HG03460 (cell line): ENCODE results near the gene DMRTB1.

Experiments used
- ATAC-seq: cut with Tn5 transposase; IDR thresholded peaks from one replicate; pipeline ENCODE4 v1.9.1; 2021; ENCODE audit not compliant: unreplicated experiment

The DMRTB1 gene

DNA sequence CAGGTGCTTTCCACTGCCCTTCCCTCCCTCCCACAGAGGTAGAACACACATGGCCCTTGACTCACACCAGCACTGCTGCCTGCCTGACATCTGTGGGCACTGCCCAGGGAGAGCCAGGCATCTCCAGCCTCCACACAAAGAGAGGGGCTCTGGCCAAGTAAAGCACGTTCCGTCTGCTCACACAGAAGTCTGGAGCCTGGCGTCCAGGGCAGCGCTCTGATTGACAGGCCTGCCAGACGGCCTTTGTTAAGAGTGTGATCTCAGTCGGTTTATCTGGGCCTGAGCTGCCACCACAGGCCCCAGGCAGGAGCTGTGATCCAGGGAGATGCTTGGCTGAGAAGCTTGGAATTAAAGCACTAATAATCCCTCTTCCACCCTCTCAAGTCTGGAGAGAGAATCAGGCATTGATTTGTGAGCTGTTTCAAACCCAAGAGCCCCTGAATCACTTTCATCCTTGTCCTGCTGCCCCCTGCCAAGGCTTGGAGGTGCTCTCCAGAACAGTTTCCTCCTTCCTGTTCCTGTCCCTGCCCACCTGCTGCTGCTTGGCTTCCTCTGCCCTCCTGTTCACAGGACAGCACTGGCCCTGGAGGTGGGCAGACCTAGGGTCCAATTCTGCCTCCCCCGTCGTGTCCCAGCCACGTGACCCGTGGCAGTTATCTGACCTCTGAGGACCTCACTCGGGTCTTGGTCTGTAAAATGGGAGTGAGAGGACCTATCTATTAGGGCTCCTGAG lies 3.7 kb downstream of the DMRTB1 start:
- no peak for ATAC-seq

DNA sequence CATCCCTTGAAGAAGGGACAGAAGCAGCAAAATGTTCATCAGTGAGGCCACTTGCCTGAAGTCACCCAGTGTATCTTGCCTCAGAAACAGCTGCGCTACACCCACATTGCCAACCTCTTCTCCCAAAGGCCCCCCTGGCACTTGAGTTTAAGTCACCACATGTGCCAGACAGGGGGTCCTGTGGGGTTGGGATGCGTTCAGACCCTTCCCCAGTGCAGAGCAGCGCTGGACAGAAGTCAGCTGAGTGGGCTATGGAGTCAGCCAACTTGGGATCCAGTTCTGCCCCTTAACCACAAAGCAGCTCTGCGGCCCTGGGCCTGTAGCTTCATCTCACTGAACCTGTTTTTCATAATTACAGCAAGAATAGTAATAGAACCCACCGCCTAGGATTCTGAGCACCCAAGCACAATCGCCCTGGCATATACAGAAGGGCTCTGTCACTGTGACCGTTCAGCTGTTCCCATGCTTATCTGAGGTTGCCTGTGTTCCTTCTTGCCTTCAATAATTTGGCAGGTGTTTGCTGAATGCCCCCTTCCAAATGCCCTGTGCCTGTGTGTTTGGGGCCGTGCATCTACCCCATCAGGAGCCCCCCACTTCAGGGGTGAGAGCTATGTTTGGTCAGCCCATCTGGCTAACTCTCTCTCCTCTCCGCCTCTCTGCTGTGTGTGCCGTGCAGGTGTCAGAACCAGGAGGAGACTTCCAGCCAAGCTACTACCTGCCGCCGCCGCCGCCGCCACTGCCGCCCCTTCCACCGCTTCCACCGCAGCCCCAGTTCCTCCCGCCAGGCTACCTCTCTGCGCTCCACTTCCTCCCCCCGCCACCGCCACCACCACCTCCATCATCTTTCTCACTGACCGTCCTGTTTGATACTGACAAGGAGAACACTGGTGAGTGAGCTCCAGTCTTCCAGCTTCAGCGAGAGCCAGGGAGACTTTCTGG lies 5.0 kb downstream of the DMRTB1 start:
- ATAC-seq: no peak

DNA sequence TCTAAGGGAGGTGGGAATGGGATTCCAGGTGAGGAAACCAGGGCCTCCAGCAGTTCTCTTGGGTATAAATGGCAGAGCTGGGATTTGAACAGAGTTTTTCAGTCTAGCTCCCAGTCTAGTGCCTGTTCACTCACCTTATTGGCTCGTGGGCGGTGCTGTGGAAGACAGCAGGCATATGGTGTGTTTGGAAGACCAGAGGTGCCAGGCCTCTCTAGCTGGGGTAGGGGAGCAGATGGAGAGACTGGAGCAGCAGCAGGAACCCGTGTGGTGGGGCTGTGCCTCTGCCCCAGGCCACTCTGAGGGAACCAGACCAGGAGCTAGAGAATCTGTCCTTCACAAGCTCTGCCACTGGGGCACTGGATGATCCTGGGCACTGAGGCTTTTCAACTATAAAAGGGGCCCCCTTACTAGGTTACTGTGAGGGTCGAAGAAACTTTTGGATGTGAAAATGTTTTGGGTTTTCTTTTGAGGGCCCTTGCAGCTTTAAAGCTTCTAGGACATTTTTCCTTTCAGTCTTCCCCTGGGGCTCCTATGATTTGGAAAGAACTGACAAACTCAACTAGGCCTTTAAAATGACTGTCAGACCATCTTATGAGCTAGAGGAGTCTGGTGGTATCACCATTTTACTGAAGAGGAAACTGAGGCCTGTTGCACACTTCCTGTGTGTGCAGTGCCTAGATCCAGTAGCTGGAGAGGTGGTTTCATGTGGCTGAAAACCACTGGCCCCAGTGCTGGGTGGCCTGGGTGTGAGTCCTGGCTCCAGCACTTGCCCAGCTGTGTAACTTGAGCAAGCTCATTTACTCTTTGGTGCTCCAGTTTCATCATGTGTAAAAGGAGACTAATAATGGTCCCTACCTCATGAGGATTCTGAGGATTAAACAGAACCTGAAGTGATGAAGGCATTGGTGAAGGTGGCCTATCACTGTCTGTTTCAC lies 6.1 kb downstream of the DMRTB1 start:
- ATAC-seq: no peak

DNA sequence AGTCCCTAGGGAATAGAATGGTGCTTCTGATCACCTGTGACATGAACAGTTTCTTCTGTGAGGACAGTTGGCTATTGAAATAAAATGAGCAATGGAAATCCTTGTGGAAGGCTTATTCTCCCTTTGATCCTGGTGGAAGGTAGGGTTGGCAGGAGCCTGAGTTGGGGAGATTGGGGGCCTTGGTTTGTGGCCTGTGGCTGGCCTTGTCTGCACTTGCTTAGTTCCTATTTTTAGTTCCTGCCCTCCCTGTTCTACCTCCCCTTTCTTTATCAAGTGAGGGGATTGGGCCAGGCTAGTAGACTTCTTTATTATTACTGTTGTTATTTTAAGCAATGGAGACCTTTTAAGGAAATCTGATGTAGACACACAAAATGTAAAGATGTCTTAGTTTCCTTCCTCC lies 8.2 kb downstream of the DMRTB1 start:
- ATAC-seq: no peak

DNA sequence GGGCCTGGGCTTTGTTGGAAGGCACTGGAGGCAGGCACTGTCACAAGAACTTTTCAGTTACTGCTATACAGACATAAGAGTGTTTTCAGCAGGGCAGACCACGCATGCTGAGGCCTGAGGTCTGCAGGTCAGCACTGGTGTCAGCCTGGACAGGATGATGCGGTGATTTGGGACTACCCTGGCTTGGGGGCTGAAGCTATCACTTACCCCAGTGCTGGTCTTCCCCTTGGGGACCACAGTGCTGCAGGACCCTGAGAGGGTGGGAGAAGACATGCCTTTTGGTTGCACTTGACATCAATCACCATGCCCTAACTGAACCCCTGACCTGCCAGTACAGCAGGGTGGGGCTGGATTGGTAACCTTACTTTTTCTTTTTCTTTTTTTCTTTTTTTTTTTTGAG lies 9.2 kb downstream of the DMRTB1 start:
- no peak for ATAC-seq

GRCh38 chr1:53469373-53469772 lies 10.2 kb downstream of the DMRTB1 start:
- no peak for ATAC-seq

DNA sequence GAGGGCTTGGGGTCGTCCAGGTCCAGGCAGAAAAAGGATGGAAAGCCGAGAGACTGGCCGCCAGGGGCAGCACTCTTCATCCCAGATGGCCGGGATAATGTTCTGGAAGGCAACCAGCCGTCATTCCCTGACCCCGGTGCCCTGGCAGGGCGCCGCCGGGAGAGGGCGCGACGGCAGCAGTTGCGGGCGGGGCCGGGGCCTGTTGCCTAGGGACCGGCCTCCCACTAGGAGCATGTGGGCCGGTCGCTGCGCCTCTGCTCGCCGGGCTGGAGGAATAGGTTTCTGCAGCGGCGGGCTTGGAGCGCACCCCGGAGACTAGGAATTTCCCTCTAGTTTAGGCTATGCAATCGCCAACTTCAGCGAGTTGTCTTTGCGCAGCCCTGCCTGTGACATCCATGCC lies 11.0 kb downstream of the DMRTB1 start:
- no peak for ATAC-seq

DNA sequence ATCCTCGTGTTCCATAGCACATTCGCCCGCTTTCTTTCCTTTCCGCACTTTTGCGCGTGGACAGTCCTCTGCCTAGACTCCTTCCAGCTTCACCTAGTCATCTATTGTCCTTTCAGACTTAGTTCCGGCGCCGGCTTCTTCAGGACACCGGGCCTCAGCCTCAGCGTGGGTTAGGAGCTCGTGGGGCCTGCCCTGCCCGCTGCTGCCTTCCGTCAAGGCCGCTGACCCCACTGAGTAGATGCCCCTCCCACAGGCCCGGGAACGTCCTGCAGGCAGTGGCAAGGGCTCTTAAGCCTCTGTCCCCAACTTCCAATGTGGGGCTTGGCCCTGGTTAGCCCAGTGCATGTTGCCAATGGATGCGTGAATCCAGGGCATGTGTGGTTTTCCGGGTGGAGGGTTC lies 11.4 kb downstream of the DMRTB1 start:
- ATAC-seq: no peak

DNA sequence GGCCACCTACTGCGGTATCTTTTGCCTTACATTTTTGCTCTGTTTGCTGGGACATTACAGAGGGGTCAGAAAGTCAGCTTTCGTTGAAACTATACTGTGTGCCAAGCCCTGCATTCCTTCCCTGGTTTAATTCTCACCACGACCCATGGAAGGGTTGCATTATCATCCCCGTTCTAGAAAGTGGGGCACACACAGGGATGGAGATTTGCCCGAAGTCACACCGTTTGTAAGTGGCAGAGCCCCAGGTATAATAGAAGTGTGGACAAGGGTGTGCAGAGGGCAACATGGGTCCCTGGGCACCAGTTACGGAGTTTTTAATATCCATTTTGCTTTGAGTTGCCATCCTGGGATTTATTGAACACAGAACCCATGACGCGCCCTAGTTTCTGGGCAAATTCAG lies 11.8 kb downstream of the DMRTB1 start:
- no peak for ATAC-seq

DNA sequence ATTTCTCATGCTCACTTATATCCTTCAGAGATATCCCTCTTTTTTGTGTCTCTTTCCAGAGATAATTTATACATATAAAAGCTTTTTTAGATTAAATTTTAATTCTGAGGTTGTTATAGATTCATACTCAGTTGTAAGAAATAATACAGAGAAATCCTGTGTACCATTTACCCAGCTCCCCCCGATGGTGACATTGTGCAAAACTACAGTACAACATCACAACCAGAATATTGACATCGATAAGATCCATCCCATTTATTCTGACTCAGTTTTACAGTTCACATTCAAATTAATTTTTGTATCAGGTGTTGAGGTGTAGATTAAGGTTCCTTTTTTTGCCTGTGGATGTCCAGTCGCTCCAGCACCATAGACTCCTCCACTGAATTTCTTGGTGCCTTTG lies 14.3 kb downstream of the DMRTB1 start:
- ATAC-seq: no peak

DNA sequence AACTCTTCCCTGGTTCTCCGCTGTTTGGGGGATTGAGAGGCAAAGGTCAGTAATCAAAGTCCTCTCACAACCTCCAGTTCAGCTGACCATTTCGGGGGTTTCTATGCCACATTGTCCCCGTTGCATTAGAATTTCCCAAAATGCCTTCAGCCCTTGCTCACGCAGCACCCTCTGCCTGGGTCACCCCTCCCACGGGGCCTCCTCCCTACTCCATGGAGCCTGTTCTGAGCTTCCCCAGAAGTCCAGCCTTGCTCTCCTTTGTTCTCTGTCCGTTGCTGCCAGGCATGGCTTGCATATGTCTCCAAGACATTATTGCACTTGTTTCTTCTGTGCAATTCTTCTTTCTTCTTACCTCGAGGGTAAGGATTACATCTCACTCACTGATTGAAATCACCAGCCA lies 16.5 kb downstream of the DMRTB1 start:
- ATAC-seq: no peak

DNA sequence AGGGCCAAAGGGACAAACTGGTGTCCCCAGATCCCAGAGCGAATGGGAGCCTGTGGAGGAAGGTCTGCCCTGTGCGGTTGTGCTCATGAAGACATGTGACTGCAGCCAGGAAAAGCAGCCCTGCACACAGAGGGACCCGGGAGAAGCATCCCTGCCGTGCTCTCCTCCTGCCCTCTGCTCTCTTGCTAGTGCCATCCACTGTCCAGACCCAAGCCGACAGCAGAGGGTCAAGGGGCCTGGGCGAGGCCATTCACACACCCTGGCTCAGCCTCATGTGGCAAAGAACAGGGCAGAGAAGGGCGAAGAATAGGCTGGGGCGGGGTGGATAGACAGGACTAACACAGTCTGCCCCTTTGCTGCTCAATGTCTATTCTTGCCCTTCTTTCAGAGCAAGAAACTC lies 17.4 kb downstream of the DMRTB1 start:
- no peak for ATAC-seq

GRCh38 chr1:53477651-53478501 lies 18.7 kb downstream of the DMRTB1 start:
- no peak for ATAC-seq

DNA sequence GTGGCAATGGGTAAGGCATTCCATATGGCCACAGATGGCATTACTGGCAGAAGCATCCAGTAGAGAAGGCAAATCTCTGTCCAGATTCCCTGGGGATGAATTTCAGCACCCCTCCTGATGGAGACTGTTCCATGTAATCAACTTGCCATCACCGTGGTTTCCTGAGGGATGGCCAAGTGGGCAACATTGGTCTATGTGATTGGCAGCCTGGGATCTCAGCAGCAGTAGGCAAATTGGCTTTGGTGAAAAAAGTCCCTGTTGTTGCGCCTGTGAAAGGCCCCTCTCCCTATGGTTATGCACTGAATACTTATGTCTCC lies 19.3 kb downstream of the DMRTB1 start:
- ATAC-seq: no peak

DNA sequence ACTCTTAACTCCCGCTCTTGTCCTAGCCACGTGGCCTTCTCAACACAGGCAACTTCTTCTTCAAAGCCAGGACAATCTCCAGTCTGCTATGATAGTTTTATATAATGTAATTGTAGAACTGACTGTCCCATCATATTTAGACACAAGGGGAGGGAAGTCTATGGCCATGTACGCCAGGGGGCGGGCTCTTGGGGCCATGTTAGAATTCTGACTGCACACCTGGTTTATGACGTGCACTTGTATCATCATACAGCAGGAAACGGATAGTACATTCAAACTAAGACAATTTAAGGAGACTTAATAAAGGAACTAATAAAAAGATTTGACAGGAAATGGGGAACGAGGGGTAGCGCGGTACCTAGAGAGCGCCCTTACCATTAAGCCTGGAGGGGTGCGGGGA lies 21.5 kb downstream of the DMRTB1 start:
- ATAC-seq: no peak

- ATAC-seq: no peak
Observed at GRCh38 chr1:53481456-53481855, 22.3 kb downstream of the DMRTB1 start.

- no peak for ATAC-seq
Observed at GRCh38 chr1:53482441-53483153, 23.4 kb downstream of the DMRTB1 start.

- ATAC-seq: no peak
Observed at GRCh38 chr1:53483170-53483569, 24.0 kb downstream of the DMRTB1 start.

DNA sequence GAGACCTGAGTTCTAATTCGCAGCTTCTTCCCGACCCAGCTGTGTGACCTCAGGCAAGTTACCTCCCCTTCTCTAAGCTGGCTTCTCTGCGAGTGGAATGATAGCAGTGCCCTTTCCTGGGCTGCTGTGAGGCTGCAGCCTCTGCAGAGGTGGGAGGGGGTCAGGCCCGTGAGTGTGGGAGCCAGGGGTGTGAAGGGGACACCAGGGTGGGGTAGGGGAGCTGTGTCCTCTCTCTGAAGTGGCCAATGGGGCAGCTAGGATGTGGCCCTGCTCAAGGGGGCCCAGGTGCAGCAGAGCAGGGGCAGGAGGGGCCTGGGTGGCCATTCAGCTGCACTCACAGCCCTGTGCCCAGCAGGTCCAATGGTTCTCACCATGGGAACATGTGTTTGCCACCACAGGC lies 24.5 kb downstream of the DMRTB1 start:
- no peak for ATAC-seq
